Activated CD8-positive, alpha-beta T cell treated with anti-CD3 and anti-CD28 coated beads, Interleukin-2, amount 10 ng/mL, durations not matched to agents 7 days and 5 days (primary cell): ENCODE data around the gene PRKD1. TPM values are rescaled to one million over a fixed set of nuclear protein-coding genes. Genes with fewer than 3 reads are reported as not detected.
"Not testable (repeated sequence)": the region's sequence is repeated elsewhere in the genome, so short reads cannot be mapped to it uniquely, and the experiment has no call there.

Experiments used
- ATAC-seq: fragments of 150-1000 bp; cut with Tn5 transposase; one replicate; pipeline ENCODE4 v1.10.0; 2021; ENCODE audit warnings: moderate library complexity
- CTCF ChIA-PET: fragments of 350-600 bp; sonication (Branson Sonifier 250); formaldehyde crosslinking; loops from one replicate; lab custom pipeline; 2021; ENCODE audit warnings: antibody characterized with exemption; lab: Charles Lee
- POLR2A ChIA-PET: fragments of 350-600 bp; sonication (Branson Sonifier 250); formaldehyde crosslinking; loops from one replicate; lab custom pipeline; 2021; ENCODE audit warnings: antibody characterized with exemption; lab: Charles Lee
- DNase-seq: peaks from one replicate; pipeline ENCODE4 v3.0.0-alpha.2; 2020
- H3K27ac Mint-ChIP-seq: one replicate; pipeline ENCODE4 v1.8.0; 2021; ENCODE audit warnings: mild to moderate bottlenecking, mixed read lengths
- H3K27me3 Mint-ChIP-seq: one replicate; pipeline ENCODE4 v1.8.0; 2021; ENCODE audit warnings: low read depth, mixed read lengths
- H3K36me3 Mint-ChIP-seq: one replicate; pipeline ENCODE4 v1.8.0; 2021; ENCODE audit warnings: low read depth, mixed read lengths
- H3K4me1 Mint-ChIP-seq: one replicate; pipeline ENCODE4 v1.8.0; 2021; ENCODE audit warnings: low read depth, mixed read lengths
- H3K4me3 Mint-ChIP-seq: one replicate; pipeline ENCODE4 v1.8.0; 2021; ENCODE audit warnings: mild to moderate bottlenecking, mixed read lengths
- H3K9me3 Mint-ChIP-seq: one replicate; pipeline ENCODE4 v1.8.0; 2022; ENCODE audit warnings: mixed read lengths; ENCODE audit not compliant: insufficient read depth
- total RNA-seq, 2 experiments: library from RNA; stranded (reverse); gene quantifications; one replicate each; pipeline ENCODE4 v1.2.3, GENCODE V29; 2021

The PRKD1 gene
- total RNA-seq, 2 experiments from 2014 or later = not detected

DNA sequence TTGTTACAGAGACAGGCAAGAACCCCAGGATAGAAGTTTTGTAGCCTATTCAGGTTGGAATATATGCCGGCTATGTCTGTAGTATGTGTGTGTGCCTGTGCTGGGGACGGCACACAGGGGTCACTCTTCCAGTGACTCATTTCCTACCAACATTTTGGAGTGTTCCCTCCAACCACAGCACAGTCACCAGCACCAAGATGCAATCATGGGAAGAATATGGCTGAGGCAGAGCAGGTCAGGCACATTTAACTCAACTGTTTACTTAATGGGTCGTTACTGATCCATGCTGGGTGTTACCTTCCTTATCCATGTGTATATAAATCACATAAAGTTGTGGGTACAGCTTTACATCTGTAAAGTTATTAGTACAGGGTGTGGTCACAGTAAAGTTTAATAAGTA, 178.3 kb downstream of the PRKD1 start:
- Mint-ChIP-seq H3K4me3 (no peak overlapping the region), H3K9me3 (no peaks in the 10 kb centered on the region), H3K36me3 (no peaks in the 10 kb centered on the region), H3K27ac (no peak overlapping the region), H3K27me3 (no peaks in the 10 kb centered on the region), H3K4me1 (no peaks in the 10 kb centered on the region)
- ATAC-seq (no peak), DNase-seq (no peak)
- ChIA-PET CTCF (no interaction called here), POLR2A (no interaction called here)

DNA sequence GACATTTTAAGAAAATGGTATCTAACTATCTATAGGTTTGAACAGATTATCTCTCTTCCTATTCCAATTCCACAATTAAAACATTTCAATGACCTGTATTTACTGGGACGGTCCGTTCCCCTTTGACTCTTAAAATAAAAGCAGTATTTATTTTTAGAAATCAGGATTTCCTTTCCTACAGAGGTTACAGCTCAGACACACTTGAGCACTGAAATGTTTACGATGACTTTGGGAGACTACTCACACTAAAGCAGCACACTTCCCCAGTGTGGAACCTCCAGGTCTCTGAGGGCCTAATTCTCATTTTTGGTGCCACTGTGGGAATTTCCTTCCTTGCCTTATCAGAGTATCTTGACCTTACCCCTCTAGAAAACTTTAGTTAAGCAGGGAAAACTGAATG, 181.8 kb downstream of the PRKD1 start:
- H3K27me3 Mint-ChIP-seq = no peaks in the 10 kb centered on the region
- POLR2A ChIA-PET = no interaction called here
- H3K9me3 Mint-ChIP-seq = no peaks in the 10 kb centered on the region
- ATAC-seq (no peak), DNase-seq (no peak)
- H3K27ac Mint-ChIP-seq = no peak overlapping the region
- H3K36me3 Mint-ChIP-seq = no peaks in the 10 kb centered on the region
- CTCF ChIA-PET = no interaction called here
- H3K4me3 Mint-ChIP-seq = no peak overlapping the region
- H3K4me1 Mint-ChIP-seq = no peaks in the 10 kb centered on the region

DNA sequence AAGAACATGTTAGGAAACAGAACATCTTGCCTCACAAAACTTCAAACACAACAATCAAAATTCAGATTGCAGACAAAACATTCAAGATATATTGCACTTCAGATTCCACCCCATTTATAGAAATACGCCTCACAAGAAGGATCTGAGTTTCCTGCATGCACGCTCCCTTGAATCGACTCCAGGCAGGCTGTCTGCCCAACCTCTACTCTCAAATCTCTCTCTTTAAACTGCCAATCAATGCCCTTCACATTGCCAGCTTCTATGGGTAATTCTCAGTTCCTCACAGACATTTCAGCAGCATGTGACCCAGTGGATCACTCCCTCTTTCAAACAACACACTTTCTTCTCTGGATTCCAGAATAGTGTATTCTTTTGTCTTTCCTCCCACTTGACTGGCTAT, 184.1 kb downstream of the PRKD1 start:
- ChIA-PET POLR2A (no interaction called here), CTCF (no interaction called here)
- Mint-ChIP-seq H3K4me1 (no peaks in the 10 kb centered on the region), H3K27me3 (no peaks in the 10 kb centered on the region), H3K36me3 (no peaks in the 10 kb centered on the region), H3K9me3 (no peaks in the 10 kb centered on the region), H3K27ac (no peak overlapping the region), H3K4me3 (no peak overlapping the region)
- DNase-seq (no peak), ATAC-seq (no peak)

DNA sequence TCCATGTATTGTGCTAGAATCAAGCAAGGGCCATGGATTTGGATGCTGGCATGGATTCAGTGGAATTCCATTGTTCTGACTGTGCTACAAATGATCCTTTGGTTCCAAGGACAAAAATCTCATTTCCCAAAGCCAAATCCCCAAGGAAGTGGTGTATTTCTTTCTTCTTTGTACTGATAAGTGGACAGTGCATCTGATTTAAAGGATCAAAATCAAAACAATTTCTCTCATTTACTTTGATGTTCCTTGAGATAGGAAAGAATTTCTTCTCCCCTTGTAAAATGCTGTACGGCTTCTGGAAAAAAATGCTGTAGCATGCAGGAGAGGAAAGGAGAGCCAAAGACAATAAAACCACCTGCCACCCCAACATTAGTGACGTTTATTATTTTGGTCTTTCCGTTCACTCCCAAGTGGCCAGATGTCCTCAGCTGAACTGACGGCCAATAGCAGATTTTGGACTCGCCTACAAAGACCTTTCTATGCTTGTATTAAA, 185.7 kb downstream of the PRKD1 start:
- H3K27me3 Mint-ChIP-seq = no peaks in the 10 kb centered on the region
- ChIA-PET POLR2A (no interaction called here), CTCF (no interaction called here)
- no peak for ATAC-seq
- H3K4me1 Mint-ChIP-seq = no peaks in the 10 kb centered on the region
- no peak overlapping the region for H3K4me3 Mint-ChIP-seq
- H3K9me3 Mint-ChIP-seq = no peaks in the 10 kb centered on the region
- DNase-seq = no peak
- H3K36me3 Mint-ChIP-seq = no peaks in the 10 kb centered on the region
- H3K27ac Mint-ChIP-seq = no peak overlapping the region

DNA sequence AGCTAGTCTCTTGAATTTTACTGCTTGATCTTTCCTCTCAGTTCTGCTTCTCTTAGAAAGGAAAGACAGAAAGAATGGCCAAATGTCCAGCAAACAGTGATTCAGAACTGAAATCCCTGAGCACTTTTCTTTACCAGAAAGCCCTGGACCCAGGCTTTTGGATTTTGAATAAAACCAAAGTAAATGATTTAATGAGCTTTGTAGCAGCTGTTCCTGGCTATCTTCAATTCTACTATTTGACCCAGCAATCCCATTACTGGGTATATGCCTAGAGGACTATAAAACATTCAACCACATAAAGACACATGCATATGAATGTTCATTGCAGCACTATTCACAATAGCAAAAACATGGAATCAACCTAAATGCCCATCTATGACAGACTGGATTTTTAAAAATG, 187.2 kb downstream of the PRKD1 start:
- ChIA-PET CTCF (no interaction called here), POLR2A (no interaction called here)
- Mint-ChIP-seq H3K9me3 (no peaks in the 10 kb centered on the region), H3K27ac (no peak overlapping the region), H3K4me3 (no peak overlapping the region), H3K36me3 (no peaks in the 10 kb centered on the region), H3K27me3 (no peaks in the 10 kb centered on the region), H3K4me1 (no peaks in the 10 kb centered on the region)
- DNase-seq (no peak), ATAC-seq (no peak)

DNA sequence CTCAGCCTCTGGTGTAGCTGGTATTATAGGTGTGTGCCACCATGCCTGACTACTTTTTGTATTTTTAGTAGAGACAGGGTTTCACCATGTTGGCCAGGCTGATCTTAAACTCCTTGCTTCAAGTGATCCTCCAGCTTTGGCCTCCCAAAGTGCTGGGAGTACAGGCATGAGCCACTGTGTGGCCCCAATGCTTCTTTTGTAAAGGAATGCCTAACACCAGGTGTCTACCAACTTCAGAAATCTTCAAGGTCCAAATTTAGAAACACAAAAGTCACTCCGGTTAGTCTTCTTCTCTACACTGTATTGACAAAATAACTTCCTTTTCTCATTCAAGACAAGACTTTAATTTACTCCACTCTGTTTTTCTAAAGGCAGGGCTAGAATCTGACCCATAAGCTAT, 188.7 kb downstream of the PRKD1 start:
- H3K4me3 Mint-ChIP-seq = no peak overlapping the region
- POLR2A ChIA-PET = no interaction called here
- no peak overlapping the region for H3K27ac Mint-ChIP-seq
- H3K9me3 Mint-ChIP-seq = no peaks in the 10 kb centered on the region
- ATAC-seq = no peak
- no peaks in the 10 kb centered on the region for H3K4me1 Mint-ChIP-seq
- no peaks in the 10 kb centered on the region for H3K27me3 Mint-ChIP-seq
- no peaks in the 10 kb centered on the region for H3K36me3 Mint-ChIP-seq
- CTCF ChIA-PET = no interaction called here
- DNase-seq = no peak

DNA sequence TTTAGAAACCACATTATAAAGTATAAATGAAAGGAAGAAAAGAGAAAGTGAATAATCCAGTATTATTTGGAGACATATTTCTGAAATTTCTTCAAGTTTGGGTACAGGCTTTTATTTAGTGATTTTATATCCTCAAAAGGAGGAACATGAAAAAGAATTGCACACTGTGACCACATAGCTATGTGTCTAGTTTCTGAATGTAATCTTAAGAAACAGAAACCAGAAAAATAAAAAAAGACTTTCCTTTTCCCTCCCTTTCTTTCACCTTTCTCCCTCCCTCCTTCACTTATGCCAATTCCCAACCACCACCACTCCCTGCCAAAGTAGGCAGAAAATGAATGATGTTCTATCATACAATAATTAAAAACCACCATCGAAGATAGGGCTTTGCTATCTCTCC, 189.6 kb downstream of the PRKD1 start:
- no peaks in the 10 kb centered on the region for H3K9me3 Mint-ChIP-seq
- no peaks in the 10 kb centered on the region for H3K27me3 Mint-ChIP-seq
- ChIA-PET POLR2A (no interaction called here), CTCF (no interaction called here)
- H3K27ac Mint-ChIP-seq = no peak overlapping the region
- ATAC-seq (no peak), DNase-seq (no peak)
- H3K4me3 Mint-ChIP-seq = no peak overlapping the region
- no peaks in the 10 kb centered on the region for H3K36me3 Mint-ChIP-seq
- no peaks in the 10 kb centered on the region for H3K4me1 Mint-ChIP-seq

DNA sequence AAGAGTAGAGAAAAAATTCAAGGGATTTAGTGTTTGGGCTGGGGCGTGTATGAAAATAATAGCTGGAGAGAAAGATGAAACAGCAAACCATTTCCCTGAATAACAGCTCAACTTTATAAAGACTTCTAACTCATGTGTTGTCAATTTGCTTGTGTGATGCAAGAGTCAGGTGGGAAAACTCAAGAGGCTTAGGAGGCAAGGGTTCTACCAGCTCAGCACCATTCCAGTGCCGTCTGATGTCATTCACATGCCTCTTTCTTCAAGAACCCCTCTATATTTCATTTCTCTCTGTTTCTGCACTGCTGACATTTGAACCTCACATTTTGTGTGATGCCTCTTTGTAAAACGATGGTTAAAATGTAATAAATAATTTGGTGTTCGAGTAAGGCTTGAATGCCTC, 192.2 kb downstream of the PRKD1 start:
- Mint-ChIP-seq H3K27ac (no peak overlapping the region), H3K9me3 (peaks cover 7% of the 10 kb centered on the region), H3K27me3 (no peaks in the 10 kb centered on the region), H3K36me3 (no peaks in the 10 kb centered on the region), H3K4me1 (no peaks in the 10 kb centered on the region), H3K4me3 (no peak overlapping the region)
- ChIA-PET CTCF (no interaction called here), POLR2A (no interaction called here)
- ATAC-seq = no peak
- no peak for DNase-seq

DNA sequence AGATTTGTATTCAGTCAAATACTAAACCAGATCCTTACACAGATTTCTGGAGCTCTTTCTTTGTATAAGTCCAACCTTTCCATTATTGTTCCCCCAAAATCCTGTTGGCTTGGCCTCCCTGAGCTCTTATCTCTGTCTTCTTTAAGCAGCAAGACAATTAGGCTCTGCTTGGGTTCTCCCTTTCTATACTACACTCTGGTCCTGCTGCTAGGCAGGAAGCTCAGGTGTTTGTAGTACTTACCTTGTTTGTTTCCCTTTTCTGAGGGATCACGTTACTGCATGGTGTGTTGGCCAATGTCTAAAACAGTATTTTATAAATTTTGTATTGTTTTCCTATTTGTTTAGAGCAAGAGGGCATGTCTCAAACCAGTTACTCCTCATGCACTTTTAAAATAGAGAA, 192.9 kb downstream of the PRKD1 start:
- no peak for DNase-seq
- Mint-ChIP-seq H3K27ac (no peak overlapping the region), H3K27me3 (no peaks in the 10 kb centered on the region), H3K9me3 (peaks cover 7% of the 10 kb centered on the region), H3K4me3 (no peak overlapping the region), H3K4me1 (no peaks in the 10 kb centered on the region), H3K36me3 (no peaks in the 10 kb centered on the region)
- ATAC-seq = no peak
- ChIA-PET CTCF (no interaction called here), POLR2A (no interaction called here)

DNA sequence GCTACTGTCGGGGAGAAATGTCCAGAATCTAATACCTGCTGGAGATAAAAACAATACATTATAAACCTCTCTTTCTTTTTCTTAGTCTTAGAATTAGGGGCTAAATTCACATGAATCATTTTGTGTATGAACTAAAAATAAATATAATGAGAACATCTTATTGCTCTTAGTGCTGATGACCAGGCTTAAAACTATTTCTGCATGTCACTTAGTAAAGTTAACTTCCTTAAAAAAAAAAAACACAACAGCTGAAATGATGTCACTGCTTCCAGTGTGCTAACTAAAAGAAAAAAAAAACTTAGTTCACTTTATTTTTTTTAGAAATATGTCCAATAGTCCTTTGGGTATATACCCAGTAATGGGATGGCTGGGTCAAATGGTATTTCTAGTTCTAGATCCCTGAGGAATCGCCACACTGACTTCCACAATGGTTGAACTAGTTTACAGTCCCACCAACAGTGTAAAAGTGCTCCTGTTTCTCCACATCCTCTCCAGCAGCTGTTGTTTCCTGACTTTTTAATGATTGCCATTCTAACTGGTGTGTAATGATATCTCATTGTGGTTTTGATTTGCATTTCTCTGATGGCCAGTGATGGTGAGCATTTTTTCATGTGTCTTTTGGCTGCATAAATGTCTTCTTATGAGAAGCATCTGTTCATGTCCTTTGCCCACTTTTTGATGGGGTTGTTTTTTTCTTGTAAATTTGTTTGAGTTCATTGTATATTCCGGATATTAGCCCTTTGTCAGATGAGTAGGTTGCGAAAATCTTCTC, 200.9 kb downstream of the PRKD1 start:
- H3K9me3 Mint-ChIP-seq, POLR2A ChIA-PET, H3K27ac Mint-ChIP-seq, CTCF ChIA-PET, ATAC-seq, H3K4me3 Mint-ChIP-seq, H3K27me3 Mint-ChIP-seq, H3K4me1 Mint-ChIP-seq, H3K36me3 Mint-ChIP-seq, DNase-seq: not testable (repeated sequence)

DNA sequence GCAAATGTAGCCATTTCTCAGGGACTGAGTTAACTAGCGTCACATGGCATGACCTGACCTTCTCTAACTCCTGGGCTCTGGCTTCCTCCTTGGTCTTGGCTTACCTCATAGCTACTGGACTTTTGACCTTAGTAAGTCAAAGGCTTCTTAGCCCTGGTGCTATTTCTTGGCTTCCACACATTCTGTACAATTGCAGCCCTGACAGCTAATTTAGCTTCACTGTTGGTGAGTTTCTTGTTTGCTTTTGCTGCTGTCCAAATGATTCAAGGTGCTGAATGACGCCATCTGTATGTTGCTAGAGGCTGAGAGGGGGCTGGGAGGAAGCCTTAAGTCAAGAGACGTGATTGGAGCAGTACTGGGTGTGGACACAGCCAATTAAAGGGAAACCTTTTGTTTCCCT, 202.7 kb downstream of the PRKD1 start:
- Mint-ChIP-seq H3K4me3 (no peak overlapping the region), H3K27me3 (no peaks in the 10 kb centered on the region), H3K4me1 (no peaks in the 10 kb centered on the region), H3K36me3 (no peaks in the 10 kb centered on the region), H3K9me3 (peaks cover 6% of the 10 kb centered on the region), H3K27ac (no peak overlapping the region)
- ATAC-seq (no peak), DNase-seq (no peak)
- ChIA-PET CTCF (no interaction called here), POLR2A (no interaction called here)

DNA sequence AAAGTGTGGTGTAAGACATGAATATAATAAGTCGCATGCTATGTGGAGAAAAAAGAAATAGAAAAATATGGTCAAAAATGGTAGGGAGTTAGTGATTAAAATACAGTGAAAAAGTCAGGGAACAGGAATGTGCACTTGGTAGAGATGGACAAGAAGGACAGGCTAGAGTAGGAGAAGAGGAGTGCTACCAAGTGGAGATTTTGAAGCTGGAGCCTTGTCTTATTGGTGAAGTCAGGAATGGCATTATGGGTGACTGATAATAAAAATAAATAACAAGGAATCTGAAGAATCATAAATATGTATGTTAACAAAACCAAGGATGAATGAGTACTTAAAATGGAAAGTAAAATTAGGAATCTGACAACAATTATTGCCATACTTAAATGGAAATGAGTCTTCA, 204.8 kb downstream of the PRKD1 start:
- Mint-ChIP-seq H3K27me3 (no peaks in the 10 kb centered on the region), H3K9me3 (no peaks in the 10 kb centered on the region), H3K36me3 (no peaks in the 10 kb centered on the region), H3K27ac (no peak overlapping the region), H3K4me3 (no peak overlapping the region), H3K4me1 (no peaks in the 10 kb centered on the region)
- ATAC-seq (no peak), DNase-seq (no peak)
- ChIA-PET CTCF (no interaction called here), POLR2A (no interaction called here)

DNA sequence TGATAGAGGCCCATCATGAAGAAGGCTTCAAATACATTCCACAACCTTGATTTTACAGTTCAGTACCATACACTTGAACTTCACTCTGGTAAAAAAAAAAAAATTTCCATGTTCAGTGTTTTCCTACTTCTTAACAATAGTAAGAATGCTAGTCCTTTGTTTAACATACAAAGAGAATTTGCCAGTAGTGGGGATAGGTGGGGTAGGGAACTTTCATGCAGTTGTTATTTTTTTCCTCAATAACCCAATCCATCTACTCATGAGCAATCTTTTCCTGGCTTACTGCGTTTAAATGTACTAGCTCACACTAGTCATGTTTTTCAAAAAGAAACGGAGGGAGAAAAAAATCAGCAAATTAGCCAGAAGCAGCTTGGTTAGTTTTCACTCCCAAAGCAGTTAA, 206.1 kb downstream of the PRKD1 start:
- peaks cover under 1% of the 10 kb centered on the region for H3K9me3 Mint-ChIP-seq
- H3K27ac Mint-ChIP-seq = no peak overlapping the region
- ATAC-seq (no peak), DNase-seq (no peak)
- POLR2A ChIA-PET = no interaction called here
- H3K4me3 Mint-ChIP-seq = no peak overlapping the region
- H3K36me3 Mint-ChIP-seq = no peaks in the 10 kb centered on the region
- H3K27me3 Mint-ChIP-seq = no peaks in the 10 kb centered on the region
- H3K4me1 Mint-ChIP-seq = no peaks in the 10 kb centered on the region
- CTCF ChIA-PET = no interaction called here
